ENCODE results near the gene TCP11L2.

Gene TCP11L2

DNA sequence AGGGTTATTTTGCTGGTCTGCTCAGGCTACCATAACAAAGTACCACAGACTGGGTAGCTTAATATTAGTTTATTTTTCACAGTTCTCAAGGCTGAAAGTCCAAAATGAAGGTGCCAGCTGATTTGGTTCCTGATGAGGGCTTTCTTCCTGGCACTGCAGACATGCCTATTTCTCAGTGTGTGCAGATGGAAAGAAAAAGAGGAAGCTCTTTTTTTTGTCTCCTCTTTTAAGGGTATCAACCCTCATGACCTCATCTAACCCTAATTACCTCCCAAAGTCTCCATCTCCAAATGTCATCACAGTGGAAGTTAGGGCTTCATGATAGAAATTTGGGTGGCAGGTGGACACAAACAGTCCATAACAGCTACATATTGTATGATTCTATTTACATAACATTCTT is 30.0 kb downstream of the TCP11L2 start:
- Histone ChIP-seq H3K4me3 (ENCODE audit: low read depth in 1 of 2, low read length in 2 of 2) (no peak overlapping the region), H3K9ac (ENCODE audit: low read depth, low read length) (no peak overlapping the region), H3K79me2 (ENCODE audit: insufficient read depth, low read length) (no peaks in the 10 kb centered on the region), H3K4me2 (ENCODE audit: insufficient read depth, low read length) (no peak overlapping the region), H2AFZ (ENCODE audit: low read depth, low read length) (no peak overlapping the region), H3K27ac (ENCODE audit: low read length) (no peak overlapping the region), H4K20me1 (ENCODE audit: insufficient read depth, low read length) (no peaks in the 10 kb centered on the region), H3K27me3 (ENCODE audit: insufficient read depth, low read length, poor library complexity) (no peaks in the 10 kb centered on the region), H3K9me3 (ENCODE audit: insufficient read depth, low read length, severe bottlenecking) (no peaks in the 10 kb centered on the region), H3K4me1 (ENCODE audit: insufficient read depth, low read length) (no peaks in the 10 kb centered on the region), H3K36me3 (ENCODE audit: insufficient read depth, low read length) (no peaks in the 10 kb centered on the region)
- TF ChIP-seq EZH2 (IDR thresholded peaks at IDR 0.05; ENCODE audit: borderline replicate concordance, low read depth, low read length, severe bottlenecking), result no peak
- TF ChIP-seq CTCF (IDR thresholded peaks at IDR 0.05; ENCODE audit: borderline replicate concordance, extremely low read depth, low read length, poor library complexity, severe bottlenecking), result no peak
- DNase-seq (no peak), ATAC-seq (ENCODE audit: insufficient read depth, low read depth) (no peak)

GRCh38 chr12:106333010-106333409 is 30.5 kb downstream of the TCP11L2 start:
- H3K9me3 ChIP-seq (ENCODE audit: insufficient read depth, low read length, severe bottlenecking), result no peaks in the 10 kb centered on the region
- H3K9ac ChIP-seq (ENCODE audit: low read depth, low read length), result no peak overlapping the region
- no peaks in the 10 kb centered on the region for H4K20me1 ChIP-seq (ENCODE audit: insufficient read depth, low read length)
- H3K79me2 ChIP-seq (ENCODE audit: insufficient read depth, low read length), result no peaks in the 10 kb centered on the region
- H3K4me3 ChIP-seq (ENCODE audit: low read depth in 1 of 2, low read length in 2 of 2), result no peak overlapping the region
- no peak overlapping the region for H3K4me2 ChIP-seq (ENCODE audit: insufficient read depth, low read length)
- no peak for DNase-seq
- H3K4me1 ChIP-seq (ENCODE audit: insufficient read depth, low read length), result no peaks in the 10 kb centered on the region
- no peak for ATAC-seq (ENCODE audit: insufficient read depth, low read depth)
- TF ChIP-seq EZH2 (IDR thresholded peaks at IDR 0.05; ENCODE audit: borderline replicate concordance, low read depth, low read length, severe bottlenecking), result no peak
- H2AFZ ChIP-seq (ENCODE audit: low read depth, low read length), result no peak overlapping the region
- no peak overlapping the region for H3K27ac ChIP-seq (ENCODE audit: low read length)
- H3K27me3 ChIP-seq (ENCODE audit: insufficient read depth, low read length, poor library complexity), result no peaks in the 10 kb centered on the region
- no peaks in the 10 kb centered on the region for H3K36me3 ChIP-seq (ENCODE audit: insufficient read depth, low read length)

DNA sequence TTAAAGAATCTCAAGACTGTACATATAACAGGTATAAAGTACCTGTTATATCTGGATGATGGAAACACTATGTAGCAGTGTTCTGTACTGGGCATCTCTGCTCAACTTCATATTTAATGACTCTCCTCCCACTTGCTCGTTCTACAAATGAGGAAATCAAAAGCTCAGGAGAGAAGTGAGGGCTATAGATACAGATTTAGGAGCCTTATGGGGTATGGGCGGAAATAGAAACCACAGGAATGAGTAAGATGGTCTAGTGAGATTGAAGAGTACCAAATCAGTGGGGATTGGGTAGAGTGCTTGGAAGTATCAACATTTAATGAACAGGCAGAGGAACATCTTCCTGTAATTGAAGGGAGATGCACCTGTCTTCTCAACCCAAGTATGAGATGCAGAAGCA is 31.2 kb downstream of the TCP11L2 start:
- Histone ChIP-seq H2AFZ (ENCODE audit: low read depth, low read length) (no peak overlapping the region), H3K36me3 (ENCODE audit: insufficient read depth, low read length) (no peaks in the 10 kb centered on the region), H4K20me1 (ENCODE audit: insufficient read depth, low read length) (no peaks in the 10 kb centered on the region), H3K27ac (ENCODE audit: low read length) (no peak overlapping the region), H3K9ac (ENCODE audit: low read depth, low read length) (no peak overlapping the region), H3K4me2 (ENCODE audit: insufficient read depth, low read length) (no peak overlapping the region), H3K79me2 (ENCODE audit: insufficient read depth, low read length) (no peaks in the 10 kb centered on the region), H3K4me1 (ENCODE audit: insufficient read depth, low read length) (no peaks in the 10 kb centered on the region), H3K9me3 (ENCODE audit: insufficient read depth, low read length, severe bottlenecking) (no peaks in the 10 kb centered on the region), H3K4me3 (ENCODE audit: low read depth in 1 of 2, low read length in 2 of 2) (no peak overlapping the region), H3K27me3 (ENCODE audit: insufficient read depth, low read length, poor library complexity) (no peaks in the 10 kb centered on the region)
- DNase-seq, result no peak
- TF ChIP-seq EZH2 (IDR thresholded peaks at IDR 0.05; ENCODE audit: borderline replicate concordance, low read depth, low read length, severe bottlenecking), result no peak
- no peak for TF ChIP-seq CTCF (IDR thresholded peaks at IDR 0.05; ENCODE audit: borderline replicate concordance, extremely low read depth, low read length, poor library complexity, severe bottlenecking)
- no peak for ATAC-seq (ENCODE audit: insufficient read depth, low read depth)

- DNase-seq (no peak), ATAC-seq (ENCODE audit: insufficient read depth, low read depth) (no peak)
- Histone ChIP-seq H3K27ac (ENCODE audit: low read length) (no peak overlapping the region), H3K4me3 (ENCODE audit: low read depth in 1 of 2, low read length in 2 of 2) (no peak overlapping the region), H3K27me3 (ENCODE audit: insufficient read depth, low read length, poor library complexity) (no peaks in the 10 kb centered on the region), H4K20me1 (ENCODE audit: insufficient read depth, low read length) (no peaks in the 10 kb centered on the region), H2AFZ (ENCODE audit: low read depth, low read length) (no peak overlapping the region), H3K4me2 (ENCODE audit: insufficient read depth, low read length) (no peak overlapping the region), H3K79me2 (ENCODE audit: insufficient read depth, low read length) (no peaks in the 10 kb centered on the region), H3K4me1 (ENCODE audit: insufficient read depth, low read length) (no peaks in the 10 kb centered on the region), H3K36me3 (ENCODE audit: insufficient read depth, low read length) (no peaks in the 10 kb centered on the region), H3K9me3 (ENCODE audit: insufficient read depth, low read length, severe bottlenecking) (no peaks in the 10 kb centered on the region), H3K9ac (ENCODE audit: low read depth, low read length) (no peak overlapping the region)
- TF ChIP-seq CTCF (IDR thresholded peaks at IDR 0.05; ENCODE audit: borderline replicate concordance, extremely low read depth, low read length, poor library complexity, severe bottlenecking) (no peak), EZH2 (IDR thresholded peaks at IDR 0.05; ENCODE audit: borderline replicate concordance, low read depth, low read length, severe bottlenecking) (no peak)
Observed at GRCh38 chr12:106341086-106341877, 38.7 kb downstream of the TCP11L2 start.
